Measurements from ENCODE around the gene CDH13. TPM values are rescaled to one million over a fixed set of nuclear protein-coding genes. Genes with fewer than 3 reads are reported as not detected.

The CDH13 gene
- total RNA-seq, 2 experiments from 2014 or later: not detected

DNA sequence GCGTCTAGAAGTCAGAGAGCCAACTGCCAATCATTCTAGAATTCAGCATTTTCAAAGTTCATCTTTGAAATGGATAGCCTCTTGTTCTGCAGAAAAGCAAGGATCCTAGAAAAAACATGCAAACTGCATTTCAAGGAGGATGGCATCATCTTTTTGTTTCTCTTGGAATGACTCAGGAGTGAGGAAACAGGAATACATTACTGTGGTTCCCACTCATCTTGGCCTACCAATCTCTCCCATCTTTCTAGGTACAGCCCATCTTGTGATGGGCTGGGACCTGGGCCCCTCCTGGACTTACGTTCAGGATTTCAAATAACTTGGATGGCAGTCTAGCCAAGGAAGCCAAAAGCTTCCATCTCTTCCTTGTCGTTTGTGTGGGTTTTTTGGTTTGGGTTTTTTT lies 363.4 kb downstream of the CDH13 start:
- Histone ChIP-seq H3K36me3 (ENCODE audit: insufficient read depth, low read length) (no peaks in the 10 kb centered on the region), H3K27ac (ENCODE audit: low read depth, low read length, poor library complexity, severe bottlenecking) (no peak overlapping the region), H3K9me2 (ENCODE audit: insufficient read depth, low read length) (no peaks in the 10 kb centered on the region), H3K4me2 (ENCODE audit: low read length) (no peak overlapping the region), H3K4me1 (ENCODE audit: insufficient read depth, low read length, poor library complexity, severe bottlenecking) (no peaks in the 10 kb centered on the region), H3K9me3 (ENCODE audit: low read length) (no peaks in the 10 kb centered on the region), H2AFZ (ENCODE audit: low read length) (no peak overlapping the region), H3K4me3 (ENCODE audit: low read depth, low read length, poor library complexity, severe bottlenecking) (no peak overlapping the region), H3K79me2 (ENCODE audit: insufficient read depth, low read depth, low read length) (no peaks in the 10 kb centered on the region), H4K20me1 (ENCODE audit: insufficient read depth, low read length) (no peaks in the 10 kb centered on the region)
- ChIA-PET POLR2A (interaction anchor here (0.7 kb wide), 1 partner anchor 21 kb away, joined by 3 read pairs; no protein-coding TSS in a partner anchor), CTCF (ENCODE audit: unreplicated experiment) (no interaction called here)
- TF ChIP-seq, protein P1, sequence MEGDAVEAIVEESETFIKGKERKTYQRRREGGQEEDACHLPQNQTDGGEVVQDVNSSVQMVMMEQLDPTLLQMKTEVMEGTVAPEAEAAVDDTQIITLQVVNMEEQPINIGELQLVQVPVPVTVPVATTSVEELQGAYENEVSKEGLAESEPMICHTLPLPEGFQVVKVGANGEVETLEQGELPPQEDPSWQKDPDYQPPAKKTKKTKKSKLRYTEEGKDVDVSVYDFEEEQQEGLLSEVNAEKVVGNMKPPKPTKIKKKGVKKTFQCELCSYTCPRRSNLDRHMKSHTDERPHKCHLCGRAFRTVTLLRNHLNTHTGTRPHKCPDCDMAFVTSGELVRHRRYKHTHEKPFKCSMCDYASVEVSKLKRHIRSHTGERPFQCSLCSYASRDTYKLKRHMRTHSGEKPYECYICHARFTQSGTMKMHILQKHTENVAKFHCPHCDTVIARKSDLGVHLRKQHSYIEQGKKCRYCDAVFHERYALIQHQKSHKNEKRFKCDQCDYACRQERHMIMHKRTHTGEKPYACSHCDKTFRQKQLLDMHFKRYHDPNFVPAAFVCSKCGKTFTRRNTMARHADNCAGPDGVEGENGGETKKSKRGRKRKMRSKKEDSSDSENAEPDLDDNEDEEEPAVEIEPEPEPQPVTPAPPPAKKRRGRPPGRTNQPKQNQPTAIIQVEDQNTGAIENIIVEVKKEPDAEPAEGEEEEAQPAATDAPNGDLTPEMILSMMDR (conservative IDR thresholded peaks at IDR 0.05; ENCODE audit: low read length): no peak
- TF ChIP-seq EZH2phosphoT487 (IDR thresholded peaks at IDR 0.05; ENCODE audit: borderline replicate concordance, low read depth, low read length): no peak
- intact Hi-C loops (cut with micrococcal nuclease; ENCODE audit: unreplicated experiment): no loop called here
- no TSS peak for BruUV-seq (replicated peaks)
- no peak for DNase-seq (ENCODE audit: low spot score)

DNA sequence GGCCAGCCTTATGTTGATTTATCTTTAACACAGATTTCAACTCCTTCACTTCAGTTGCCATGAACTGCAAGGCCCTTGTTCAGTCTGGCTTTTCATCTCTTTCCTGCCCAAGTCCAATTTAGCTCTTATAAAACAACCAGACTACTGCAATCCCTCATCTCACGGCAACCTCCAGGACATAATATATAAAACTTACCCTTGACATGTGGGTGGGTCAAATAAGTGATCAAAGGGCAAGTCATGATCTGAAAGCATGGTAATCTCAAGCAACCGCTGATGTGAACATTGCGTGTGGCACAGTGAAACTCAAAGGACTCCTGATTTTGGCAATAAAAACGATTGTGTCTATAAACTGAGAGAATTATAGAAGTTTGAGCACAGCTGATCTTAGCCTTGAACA lies 364.6 kb downstream of the CDH13 start:
- POLR2A ChIA-PET: no interaction called here
- Histone ChIP-seq H3K4me2 (ENCODE audit: low read length) (no peak overlapping the region), H3K9me2 (ENCODE audit: insufficient read depth, low read length) (no peaks in the 10 kb centered on the region), H3K27ac (ENCODE audit: low read depth, low read length, poor library complexity, severe bottlenecking) (no peak overlapping the region), H3K4me1 (ENCODE audit: insufficient read depth, low read length, poor library complexity, severe bottlenecking) (no peaks in the 10 kb centered on the region), H3K36me3 (ENCODE audit: insufficient read depth, low read length) (no peaks in the 10 kb centered on the region), H3K9me3 (ENCODE audit: low read length) (no peaks in the 10 kb centered on the region), H4K20me1 (ENCODE audit: insufficient read depth, low read length) (no peaks in the 10 kb centered on the region), H2AFZ (ENCODE audit: low read length) (no peak overlapping the region), H3K79me2 (ENCODE audit: insufficient read depth, low read depth, low read length) (no peaks in the 10 kb centered on the region), H3K4me3 (ENCODE audit: low read depth, low read length, poor library complexity, severe bottlenecking) (no peak overlapping the region)
- intact Hi-C loops (cut with micrococcal nuclease; ENCODE audit: unreplicated experiment): no loop called here
- CTCF ChIA-PET (ENCODE audit: unreplicated experiment): no interaction called here
- no peak for TF ChIP-seq EZH2phosphoT487 (IDR thresholded peaks at IDR 0.05; ENCODE audit: borderline replicate concordance, low read depth, low read length)
- TF ChIP-seq, protein P1 (conservative IDR thresholded peaks at IDR 0.05; ENCODE audit: low read length): no peak
- no TSS peak for BruUV-seq (replicated peaks)
- no peak for DNase-seq (ENCODE audit: low spot score)

DNA sequence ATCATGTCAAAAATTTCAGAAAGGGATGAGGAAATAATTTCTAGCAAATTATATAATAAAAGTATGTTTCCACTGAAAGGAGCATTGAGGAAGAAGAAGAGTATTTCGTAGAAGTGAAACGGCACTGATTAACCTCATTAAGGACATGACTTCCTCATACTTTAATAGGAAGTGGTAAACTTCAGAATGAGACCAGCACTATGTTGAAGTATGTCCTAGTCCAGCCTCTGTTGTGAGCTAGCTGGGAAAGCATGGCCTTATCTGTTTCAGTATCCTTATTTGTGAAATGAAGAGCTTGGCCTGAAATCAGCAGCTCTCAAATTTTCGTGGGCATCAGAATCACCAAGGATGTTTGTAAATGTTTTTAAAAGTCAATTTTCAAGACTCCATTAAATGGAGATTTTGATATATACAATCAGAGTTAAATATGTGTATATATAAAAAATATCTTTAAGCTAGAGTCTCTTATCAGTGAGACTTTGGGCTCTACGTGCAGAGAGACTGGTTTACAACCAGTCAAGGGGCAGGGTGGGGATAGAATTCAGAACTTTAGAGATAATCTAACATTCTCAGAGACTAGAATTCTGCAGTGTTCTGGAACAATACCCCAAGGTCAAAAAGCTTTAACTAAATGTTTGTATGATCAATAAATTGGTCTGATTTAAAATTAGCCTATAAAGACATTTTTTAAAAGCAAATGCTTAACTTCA lies 365.4 kb downstream of the CDH13 start:
- BruUV-seq (replicated peaks): no TSS peak
- Histone ChIP-seq H3K4me2 (ENCODE audit: low read length) (no peak overlapping the region), H3K4me3 (ENCODE audit: low read depth, low read length, poor library complexity, severe bottlenecking) (no peak overlapping the region), H3K9me2 (ENCODE audit: insufficient read depth, low read length) (no peaks in the 10 kb centered on the region), H3K4me1 (ENCODE audit: insufficient read depth, low read length, poor library complexity, severe bottlenecking) (no peaks in the 10 kb centered on the region), H3K36me3 (ENCODE audit: insufficient read depth, low read length) (no peaks in the 10 kb centered on the region), H3K9me3 (ENCODE audit: low read length) (no peaks in the 10 kb centered on the region), H4K20me1 (ENCODE audit: insufficient read depth, low read length) (no peaks in the 10 kb centered on the region), H2AFZ (ENCODE audit: low read length) (no peak overlapping the region), H3K27ac (ENCODE audit: low read depth, low read length, poor library complexity, severe bottlenecking) (no peak overlapping the region), H3K79me2 (ENCODE audit: insufficient read depth, low read depth, low read length) (no peaks in the 10 kb centered on the region)
- no peak for DNase-seq (ENCODE audit: low spot score)
- POLR2A ChIA-PET: interaction anchor here (0.7 kb wide), 1 partner anchor 52 kb away, joined by 3 read pairs; no protein-coding TSS in a partner anchor
- TF ChIP-seq, protein P1 (conservative IDR thresholded peaks at IDR 0.05; ENCODE audit: low read length): no peak
- no peak for TF ChIP-seq EZH2phosphoT487 (IDR thresholded peaks at IDR 0.05; ENCODE audit: borderline replicate concordance, low read depth, low read length)
- CTCF ChIA-PET (ENCODE audit: unreplicated experiment): no interaction called here
- intact Hi-C loops (cut with micrococcal nuclease; ENCODE audit: unreplicated experiment): no loop called here

All from OCI-LY7 (cell line).